Right lobe of liver (tissue), 6 donors: ENCODE results near the gene MCTP1. TPM values are rescaled to one million over a fixed set of nuclear protein-coding genes. Genes with fewer than 3 reads are reported as not detected.

Experiments used
- ATAC-seq, 4 donors: fragments of 200-7000 bp; cut with Tn5 transposase; one replicate each; pipeline ENCODE4 v1.9.1; 2020; ENCODE audit warnings: mild to moderate bottlenecking in 4 of 4, moderate library complexity in 4 of 4
- DNase-seq, 3 donors: peaks; one replicate each; pipeline ENCODE4 v3.0.0-alpha.2; 2020
- H3K27ac ChIP-seq, 3 donors: fragments of 200-600 bp; one replicate each; pipeline ENCODE4 v1.8.0; 2022
- H3K27me3 ChIP-seq, 2 donors: fragments of 200-600 bp; one replicate each; pipeline ENCODE4 v1.8.0; 2022
- H3K36me3 ChIP-seq, 4 donors: fragments of 200-600 bp; sonication (generic) in 1 of 4; one replicate each; pipeline versions ENCODE4 v1.5.1 to v1.8.0; 2017 to 2022; ENCODE audit warnings: control low read depth in 1 of 4
- H3K4me1 ChIP-seq, 4 donors: fragments of 200-600 bp; sonication (generic) in 1 of 4; one replicate each; pipeline versions ENCODE4 v1.5.1 to v1.8.0; 2017 to 2022; ENCODE audit warnings: control low read depth in 1 of 4
- H3K4me3 ChIP-seq, 3 donors: fragments of 200-600 bp; one replicate each; pipeline ENCODE4 v1.8.0; 2022
- H3K9me3 ChIP-seq, 4 donors: fragments of 200-600 bp; sonication (generic) in 1 of 4; one replicate each; pipeline versions ENCODE4 v1.5.1 to v1.8.0; 2017 to 2022; ENCODE audit warnings: control low read depth in 1 of 4
- POLR2A ChIP-seq: fragments of 450-650 bp; IDR thresholded peaks from one replicate; pipeline ENCODE4 v1.6.1; 2017; ENCODE audit warnings: antibody characterized with exemption, mild to moderate bottlenecking
- WGBS: methylation state at CpG from one replicate; pipeline ENCODE4 v1.1.6; 2018; ENCODE audit warnings: low coverage, low lambda C conversion rate; ENCODE audit not compliant: insufficient coverage; ENCODE audit errors: missing lambda C conversion rate; 5-methylcytosine and 5-hydroxymethylcytosine counted together
- intact Hi-C, 2 donors: fragments of 100-400 bp; cut with DNase I; formaldehyde crosslinking; loops; one replicate each; pipeline versions ENCODE4 v1.11.2 to v1.14.1; 2022
- total RNA-seq, 6 experiments: library from RNA; depleted of rRNA in 2 of 6; stranded (reverse); fragments of >200 nt in 2 of 6; fragmentation: NEBNext Ultra II Directional in 3 of 6; extraction: Animal tissue kit (Norgen Biotek cat#: 25700) in 3 of 6; gene quantifications; one replicate each; pipeline versions ENCODE4 v1.1.0 to v1.2.4, GENCODE V29; 2016 to 2023
- TF ChIP-seq, protein P1 (sequence below), 4 donors: fragments of 200-600 bp in 3 of 4; fragments of 450-650 bp in 1 of 4; IDR thresholded peaks; one replicate each; pipeline versions ENCODE4 v1.5.1 to v1.8.0; 2016 to 2022; ENCODE audit warnings: antibody characterized with exemption in 4 of 4, mild to moderate bottlenecking in 2 of 4
- donor health status: DM: no; HTN: yes; CAD: no.
- donor health status: DM: no; HTN: no; CAD: no.
- donor health status: DM: no; HTN: no; CAD: no.
- donor health status: DM: no; HTN: yes; CAD: no.
- donor health status: DM: no; HTN: yes; CAD: no.

Gene MCTP1
- total RNA-seq, 6 experiments from 2014 or later, result 1.2 to 5.9 (median 3.5) TPM

GRCh38 chr5:94699562-94699961 lies 585.3 kb downstream of the MCTP1 start:
- TF ChIP-seq, protein P1, sequence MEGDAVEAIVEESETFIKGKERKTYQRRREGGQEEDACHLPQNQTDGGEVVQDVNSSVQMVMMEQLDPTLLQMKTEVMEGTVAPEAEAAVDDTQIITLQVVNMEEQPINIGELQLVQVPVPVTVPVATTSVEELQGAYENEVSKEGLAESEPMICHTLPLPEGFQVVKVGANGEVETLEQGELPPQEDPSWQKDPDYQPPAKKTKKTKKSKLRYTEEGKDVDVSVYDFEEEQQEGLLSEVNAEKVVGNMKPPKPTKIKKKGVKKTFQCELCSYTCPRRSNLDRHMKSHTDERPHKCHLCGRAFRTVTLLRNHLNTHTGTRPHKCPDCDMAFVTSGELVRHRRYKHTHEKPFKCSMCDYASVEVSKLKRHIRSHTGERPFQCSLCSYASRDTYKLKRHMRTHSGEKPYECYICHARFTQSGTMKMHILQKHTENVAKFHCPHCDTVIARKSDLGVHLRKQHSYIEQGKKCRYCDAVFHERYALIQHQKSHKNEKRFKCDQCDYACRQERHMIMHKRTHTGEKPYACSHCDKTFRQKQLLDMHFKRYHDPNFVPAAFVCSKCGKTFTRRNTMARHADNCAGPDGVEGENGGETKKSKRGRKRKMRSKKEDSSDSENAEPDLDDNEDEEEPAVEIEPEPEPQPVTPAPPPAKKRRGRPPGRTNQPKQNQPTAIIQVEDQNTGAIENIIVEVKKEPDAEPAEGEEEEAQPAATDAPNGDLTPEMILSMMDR (IDR thresholded peaks at IDR 0.05), result no peak
- TF ChIP-seq POLR2A, result no peak
- intact Hi-C loops, result no loop called here
- no peak overlapping the region for H3K27ac ChIP-seq
- ATAC-seq, result no peak
- H3K9me3 ChIP-seq, result no peaks in the 10 kb centered on the region
- H3K4me1 ChIP-seq, result no peaks in the 10 kb centered on the region
- no peak for DNase-seq
- H3K27me3 ChIP-seq, result no peaks in the 10 kb centered on the region
- no peak overlapping the region for H3K4me3 ChIP-seq
- no peaks in the 10 kb centered on the region for H3K36me3 ChIP-seq
- 84% methylated on average over 2 of the region's 2 CpGs for WGBS

DNA sequence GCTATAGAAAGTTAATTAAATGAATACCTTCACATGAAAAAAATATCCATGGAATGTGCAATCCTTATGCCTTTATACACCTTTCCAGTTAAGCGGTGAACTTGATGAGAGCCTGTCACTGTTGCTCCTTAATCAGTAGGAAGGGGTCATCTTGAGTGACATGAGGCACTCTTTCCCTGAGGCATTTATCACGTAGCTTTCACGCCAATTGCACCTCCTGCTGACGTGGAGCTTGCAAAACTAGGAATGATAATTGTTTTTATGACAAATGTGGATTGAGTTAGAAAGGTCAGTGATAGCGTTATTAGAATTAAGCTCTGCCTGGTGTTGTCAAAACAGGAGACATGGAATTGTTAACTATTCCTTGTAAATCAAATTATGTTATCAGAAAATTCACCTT lies 586.7 kb downstream of the MCTP1 start:
- DNase-seq, result no peak
- Histone ChIP-seq H3K27ac (no peak overlapping the region), H3K4me3 (no peak overlapping the region), H3K4me1 (no peaks in the 10 kb centered on the region), H3K27me3 (no peaks in the 10 kb centered on the region), H3K9me3 (no peaks in the 10 kb centered on the region), H3K36me3 (no peaks in the 10 kb centered on the region)
- 96% methylated on average over 5 of the region's 5 CpGs for WGBS
- intact Hi-C loops, result no loop called here
- TF ChIP-seq, protein P1 (IDR thresholded peaks at IDR 0.05), result no peak
- TF ChIP-seq POLR2A, result no peak
- ATAC-seq, result no peak

DNA sequence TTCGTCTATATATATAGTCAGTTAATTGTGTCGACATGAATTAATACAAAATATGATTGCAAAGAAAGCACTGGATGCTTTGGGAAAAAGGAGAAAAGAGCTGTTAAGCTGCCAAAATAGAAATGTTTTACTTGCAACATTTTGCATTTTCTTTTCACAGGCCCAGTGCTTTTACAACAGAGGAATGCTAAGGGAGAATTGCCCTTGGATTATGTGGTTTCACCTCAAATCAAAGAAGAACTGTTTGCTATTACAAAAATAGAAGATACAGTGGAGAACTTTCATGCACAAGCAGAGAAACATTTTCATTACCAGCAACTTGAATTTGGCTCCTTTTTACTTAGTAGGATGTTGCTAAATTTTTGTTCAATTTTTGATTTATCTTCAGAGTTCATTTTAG lies 590.2 kb downstream of the MCTP1 start:
- intact Hi-C loops, result no loop called here
- no peak for TF ChIP-seq POLR2A
- TF ChIP-seq, protein P1 (IDR thresholded peaks at IDR 0.05), result no peak
- H3K36me3 ChIP-seq, result no peaks in the 10 kb centered on the region
- no peak for ATAC-seq
- no peak overlapping the region for H3K4me3 ChIP-seq
- H3K27ac ChIP-seq, result no peak overlapping the region
- H3K4me1 ChIP-seq, result peaks cover 0 to 3% (median 0%) of the 10 kb centered on the region in 4 donors
- H3K9me3 ChIP-seq, result no peaks in the 10 kb centered on the region
- no peak for DNase-seq
- 88% methylated on average over 2 of the region's 2 CpGs for WGBS
- no peaks in the 10 kb centered on the region for H3K27me3 ChIP-seq

GRCh38 chr5:94693845-94694370 lies 591.0 kb downstream of the MCTP1 start:
- DNase-seq (no peak), ATAC-seq (no peak)
- H3K27ac ChIP-seq, result no peak overlapping the region
- intact Hi-C loops, result no loop called here
- H3K4me1 ChIP-seq, result peaks cover 0 to 3% (median 0%) of the 10 kb centered on the region in 4 donors
- H3K9me3 ChIP-seq, result no peaks in the 10 kb centered on the region
- no peak for TF ChIP-seq POLR2A
- TF ChIP-seq, protein P1 (IDR thresholded peaks at IDR 0.05), result no peak
- H3K4me3 ChIP-seq, result no peak overlapping the region
- no peaks in the 10 kb centered on the region for H3K36me3 ChIP-seq
- no peaks in the 10 kb centered on the region for H3K27me3 ChIP-seq
- WGBS, result 56% methylated on average over 1 of the region's 1 CpG
